ENCODE results near the gene KMT2A.
A peak's percentile ranks its signal among the peaks of the same experiment; 100 is the strongest.

KMT2A gene

GRCh38 chr11:118519549-118519948, 83.3 kb downstream of the KMT2A start:
- H2AFZ ChIP-seq (ENCODE audit: low read depth, low read length) = no peak overlapping the region
- H3K9ac ChIP-seq (ENCODE audit: low read length) = no peak overlapping the region
- H3K9me3 ChIP-seq (ENCODE audit: insufficient read depth, low read length) = no peaks in the 10 kb centered on the region
- H3K79me2 ChIP-seq (ENCODE audit: low read length) = no peaks in the 10 kb centered on the region
- no peak overlapping the region for H3K27ac ChIP-seq (ENCODE audit: low read length)
- H3K4me3 ChIP-seq (ENCODE audit: low read length) = no peak overlapping the region
- TF ChIP-seq EZH2phosphoT487 (IDR thresholded peaks at IDR 0.05; ENCODE audit: low read depth) (no peak), CTCF (IDR thresholded peaks at IDR 0.05; ENCODE audit: low read depth, low read length) (no peak)
- no peaks in the 10 kb centered on the region for H3K4me1 ChIP-seq (ENCODE audit: low read length)
- H3K27me3 ChIP-seq (ENCODE audit: low read depth, low read length) = no peaks in the 10 kb centered on the region
- H4K20me1 ChIP-seq (ENCODE audit: insufficient read depth, low read length) = no peaks in the 10 kb centered on the region
- H3K36me3 ChIP-seq (replicated peaks; ENCODE audit: low read depth, low read length) = peaks cover 62% of the 10 kb centered on the region
- H3K4me2 ChIP-seq (ENCODE audit: low read length) = no peak overlapping the region

DNA sequence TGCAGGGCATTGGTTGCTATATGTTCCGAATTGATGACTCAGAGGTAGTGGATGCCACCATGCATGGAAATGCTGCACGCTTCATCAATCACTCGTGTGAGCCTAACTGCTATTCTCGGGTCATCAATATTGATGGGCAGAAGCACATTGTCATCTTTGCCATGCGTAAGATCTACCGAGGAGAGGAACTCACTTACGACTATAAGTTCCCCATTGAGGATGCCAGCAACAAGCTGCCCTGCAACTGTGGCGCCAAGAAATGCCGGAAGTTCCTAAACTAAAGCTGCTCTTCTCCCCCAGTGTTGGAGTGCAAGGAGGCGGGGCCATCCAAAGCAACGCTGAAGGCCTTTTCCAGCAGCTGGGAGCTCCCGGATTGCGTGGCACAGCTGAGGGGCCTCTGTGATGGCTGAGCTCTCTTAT, 85.6 kb downstream of the KMT2A start:
- H3K79me2 ChIP-seq (ENCODE audit: low read length) = no peaks in the 10 kb centered on the region
- no peak overlapping the region for H3K9ac ChIP-seq (ENCODE audit: low read length)
- H4K20me1 ChIP-seq (ENCODE audit: insufficient read depth, low read length) = no peaks in the 10 kb centered on the region
- H2AFZ ChIP-seq (ENCODE audit: low read depth, low read length) = no peak overlapping the region
- no peaks in the 10 kb centered on the region for H3K9me3 ChIP-seq (ENCODE audit: insufficient read depth, low read length)
- no peak overlapping the region for H3K4me3 ChIP-seq (ENCODE audit: low read length)
- TF ChIP-seq EZH2phosphoT487 (IDR thresholded peaks at IDR 0.05; ENCODE audit: low read depth) (no peak), CTCF (IDR thresholded peaks at IDR 0.05; ENCODE audit: low read depth, low read length) (no peak)
- H3K4me1 ChIP-seq (ENCODE audit: low read length) = no peaks in the 10 kb centered on the region
- H3K27ac ChIP-seq (ENCODE audit: low read length) = no peak overlapping the region
- H3K36me3 ChIP-seq (replicated peaks; ENCODE audit: low read depth, low read length) = peaks cover 55% of the 10 kb centered on the region
- H3K27me3 ChIP-seq (ENCODE audit: low read depth, low read length) = no peaks in the 10 kb centered on the region
- no peak overlapping the region for H3K4me2 ChIP-seq (ENCODE audit: low read length)

DNA sequence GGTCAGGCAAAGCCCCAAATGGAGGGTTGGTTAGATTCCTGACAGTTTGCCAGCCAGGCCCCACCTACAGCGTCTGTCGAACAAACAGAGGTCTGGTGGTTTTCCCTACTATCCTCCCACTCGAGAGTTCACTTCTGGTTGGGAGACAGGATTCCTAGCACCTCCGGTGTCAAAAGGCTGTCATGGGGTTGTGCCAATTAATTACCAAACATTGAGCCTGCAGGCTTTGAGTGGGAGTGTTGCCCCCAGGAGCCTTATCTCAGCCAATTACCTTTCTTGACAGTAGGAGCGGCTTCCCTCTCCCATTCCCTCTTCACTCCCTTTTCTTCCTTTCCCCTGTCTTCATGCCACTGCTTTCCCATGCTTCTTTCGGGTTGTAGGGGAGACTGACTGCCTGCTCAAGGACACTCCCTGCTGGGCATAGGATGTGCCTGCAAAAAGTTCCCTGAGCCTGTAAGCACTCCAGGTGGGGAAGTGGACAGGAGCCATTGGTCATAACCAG, 86.3 kb downstream of the KMT2A start:
- H4K20me1 ChIP-seq (ENCODE audit: insufficient read depth, low read length) = no peaks in the 10 kb centered on the region
- H3K27me3 ChIP-seq (ENCODE audit: low read depth, low read length) = no peaks in the 10 kb centered on the region
- H3K4me2 ChIP-seq (ENCODE audit: low read length) = no peak overlapping the region
- no peaks in the 10 kb centered on the region for H3K4me1 ChIP-seq (ENCODE audit: low read length)
- no peak overlapping the region for H2AFZ ChIP-seq (ENCODE audit: low read depth, low read length)
- no peak overlapping the region for H3K27ac ChIP-seq (ENCODE audit: low read length)
- H3K79me2 ChIP-seq (ENCODE audit: low read length) = no peaks in the 10 kb centered on the region
- TF ChIP-seq CTCF (IDR thresholded peaks at IDR 0.05; ENCODE audit: low read depth, low read length) (peak; percentile 22), EZH2phosphoT487 (IDR thresholded peaks at IDR 0.05; ENCODE audit: low read depth) (no peak)
- no peaks in the 10 kb centered on the region for H3K9me3 ChIP-seq (ENCODE audit: insufficient read depth, low read length)
- peaks cover 55% of the 10 kb centered on the region for H3K36me3 ChIP-seq (replicated peaks; ENCODE audit: low read depth, low read length)
- H3K4me3 ChIP-seq (ENCODE audit: low read length) = no peak overlapping the region
- no peak overlapping the region for H3K9ac ChIP-seq (ENCODE audit: low read length)

DNA sequence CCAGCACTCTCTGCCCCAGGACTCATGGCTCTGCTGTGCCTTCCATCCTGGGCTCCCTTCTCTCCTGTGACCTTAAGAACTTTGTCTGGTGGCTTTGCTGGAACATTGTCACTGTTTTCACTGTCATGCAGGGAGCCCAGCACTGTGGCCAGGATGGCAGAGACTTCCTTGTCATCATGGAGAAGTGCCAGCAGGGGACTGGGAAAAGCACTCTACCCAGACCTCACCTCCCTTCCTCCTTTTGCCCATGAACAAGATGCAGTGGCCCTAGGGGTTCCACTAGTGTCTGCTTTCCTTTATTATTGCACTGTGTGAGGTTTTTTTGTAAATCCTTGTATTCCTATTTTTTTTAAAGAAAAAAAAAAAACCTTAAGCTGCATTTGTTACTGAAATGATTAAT, 88.1 kb downstream of the KMT2A start:
- Histone ChIP-seq H3K79me2 (ENCODE audit: low read length) (no peaks in the 10 kb centered on the region), H3K36me3 (replicated peaks; ENCODE audit: low read depth, low read length) (peaks cover 52% of the 10 kb centered on the region), H3K4me1 (ENCODE audit: low read length) (no peaks in the 10 kb centered on the region), H3K9ac (ENCODE audit: low read length) (no peak overlapping the region), H3K4me2 (ENCODE audit: low read length) (no peak overlapping the region), H3K27me3 (ENCODE audit: low read depth, low read length) (no peaks in the 10 kb centered on the region), H2AFZ (ENCODE audit: low read depth, low read length) (no peak overlapping the region), H3K27ac (ENCODE audit: low read length) (no peak overlapping the region), H4K20me1 (ENCODE audit: insufficient read depth, low read length) (no peaks in the 10 kb centered on the region), H3K4me3 (ENCODE audit: low read length) (no peak overlapping the region), H3K9me3 (ENCODE audit: insufficient read depth, low read length) (no peaks in the 10 kb centered on the region)
- TF ChIP-seq CTCF (IDR thresholded peaks at IDR 0.05; ENCODE audit: low read depth, low read length) (no peak), EZH2phosphoT487 (IDR thresholded peaks at IDR 0.05; ENCODE audit: low read depth) (no peak)
